Left renal cortex interstitium (tissue), 4 donors: ENCODE measurements around the gene MTCL3.
A peak's percentile ranks its signal among the peaks of the same experiment; 100 is the strongest.

Source experiments
- DNase-seq, 4 donors: peaks; one replicate each; pipeline ENCODE4 v3.0.0-alpha.2; 2013; ENCODE audit warnings: low read depth in 4 of 4, low spot score in 2 of 4, missing footprints in 1 of 4

The MTCL3 gene

GRCh38 chr6:127518710-127519468, at the start of gene MTCL3:
MTCL3 (minus strand) TSS chr6:127519335.
- no peak for DNase-seq

GRCh38 chr6:127567476-127567875, 48.3 kb upstream of the MTCL3 start:
- no peak for DNase-seq

- no peak for DNase-seq
Measured at GRCh38 chr6:127566651-127567050, 47.5 kb upstream of the MTCL3 start.

GRCh38 chr6:127566119-127566518, 47.0 kb upstream of the MTCL3 start:
- DNase-seq: no peak

GRCh38 chr6:127564761-127565160, 45.6 kb upstream of the MTCL3 start:
- DNase-seq: peak in 2 of 4 donors; percentile 2 to 11

GRCh38 chr6:127561660-127562059, 42.5 kb upstream of the MTCL3 start:
- no peak for DNase-seq

GRCh38 chr6:127554435-127555006, 35.4 kb upstream of the MTCL3 start:
- no peak for DNase-seq

- DNase-seq: no peak
Measured at GRCh38 chr6:127550403-127550802, 31.3 kb upstream of the MTCL3 start.

- DNase-seq: no peak
Measured at GRCh38 chr6:127547904-127548649, 28.9 kb upstream of the MTCL3 start.

GRCh38 chr6:127547215-127547614, 28.1 kb upstream of the MTCL3 start:
- no peak for DNase-seq

- no peak for DNase-seq
Measured at GRCh38 chr6:127539272-127539671, 20.1 kb upstream of the MTCL3 start.

- DNase-seq: no peak
Measured at GRCh38 chr6:127538750-127539264, 19.7 kb upstream of the MTCL3 start.

- no peak for DNase-seq
Measured at GRCh38 chr6:127533736-127534135, 14.6 kb upstream of the MTCL3 start.

GRCh38 chr6:127533011-127533410, 13.9 kb upstream of the MTCL3 start:
- no peak for DNase-seq

- DNase-seq: no peak
Measured at GRCh38 chr6:127522714-127523113, 3.6 kb upstream of the MTCL3 start.

GRCh38 chr6:127520066-127520465, 931 bp upstream of the MTCL3 start:
- no peak for DNase-seq

GRCh38 chr6:127519469-127519785, 292 bp upstream of the MTCL3 start:
- DNase-seq: no peak

- no peak for DNase-seq
Measured at GRCh38 chr6:127518191-127518709, 885 bp downstream of the MTCL3 start.

- DNase-seq: no peak
Measured at GRCh38 chr6:127517693-127518092, 1.4 kb downstream of the MTCL3 start.

- no peak for DNase-seq
Measured at GRCh38 chr6:127516662-127517273, 2.4 kb downstream of the MTCL3 start.
